GM12801 (cell line): ENCODE results near the gene RNASE1.

Source experiments
- TF ChIP-seq, protein P1 (sequence below): IDR thresholded peaks from one replicate; pipeline ENCODE4 v1.5.1; 2011; ENCODE audit warnings: control low read depth; ENCODE audit not compliant: insufficient read length; ENCODE audit errors: extremely low read depth

RNASE1 gene

GRCh38 chr14:20791187-20791586, 11.5 kb downstream of the RNASE1 start:
- TF ChIP-seq, protein P1, sequence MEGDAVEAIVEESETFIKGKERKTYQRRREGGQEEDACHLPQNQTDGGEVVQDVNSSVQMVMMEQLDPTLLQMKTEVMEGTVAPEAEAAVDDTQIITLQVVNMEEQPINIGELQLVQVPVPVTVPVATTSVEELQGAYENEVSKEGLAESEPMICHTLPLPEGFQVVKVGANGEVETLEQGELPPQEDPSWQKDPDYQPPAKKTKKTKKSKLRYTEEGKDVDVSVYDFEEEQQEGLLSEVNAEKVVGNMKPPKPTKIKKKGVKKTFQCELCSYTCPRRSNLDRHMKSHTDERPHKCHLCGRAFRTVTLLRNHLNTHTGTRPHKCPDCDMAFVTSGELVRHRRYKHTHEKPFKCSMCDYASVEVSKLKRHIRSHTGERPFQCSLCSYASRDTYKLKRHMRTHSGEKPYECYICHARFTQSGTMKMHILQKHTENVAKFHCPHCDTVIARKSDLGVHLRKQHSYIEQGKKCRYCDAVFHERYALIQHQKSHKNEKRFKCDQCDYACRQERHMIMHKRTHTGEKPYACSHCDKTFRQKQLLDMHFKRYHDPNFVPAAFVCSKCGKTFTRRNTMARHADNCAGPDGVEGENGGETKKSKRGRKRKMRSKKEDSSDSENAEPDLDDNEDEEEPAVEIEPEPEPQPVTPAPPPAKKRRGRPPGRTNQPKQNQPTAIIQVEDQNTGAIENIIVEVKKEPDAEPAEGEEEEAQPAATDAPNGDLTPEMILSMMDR: no peak

DNA sequence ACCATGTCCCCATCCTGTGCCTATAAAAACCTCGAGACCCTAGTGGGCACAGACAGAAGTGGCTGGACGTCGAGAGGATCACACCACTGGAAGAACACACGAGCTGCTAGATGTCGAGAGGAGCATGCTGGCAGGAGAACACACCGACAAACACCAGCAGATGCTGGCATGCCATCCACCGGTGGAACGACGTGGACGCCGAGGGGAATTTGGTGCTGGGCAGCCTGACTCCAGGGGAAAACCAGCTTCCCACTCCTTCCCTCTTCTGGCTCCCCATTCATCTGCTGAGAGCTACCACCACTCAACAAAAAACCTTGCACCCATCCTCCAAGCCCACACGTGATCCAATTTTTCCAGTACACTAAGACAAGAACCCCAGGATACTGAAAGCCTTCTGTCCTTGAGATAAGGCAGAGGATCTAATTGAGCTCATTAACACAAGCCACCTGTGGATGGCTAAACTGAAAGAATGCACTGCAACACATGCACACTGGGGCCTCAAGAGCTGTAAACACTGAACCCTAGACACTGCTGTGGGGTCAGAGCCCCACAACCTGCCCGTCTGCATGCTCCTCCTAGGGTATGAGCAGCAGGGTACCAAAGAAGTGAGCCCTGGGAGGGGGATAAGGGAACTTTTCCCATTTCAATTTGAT, 12.1 kb downstream of the RNASE1 start:
- TF ChIP-seq, protein P1: no peak

DNA sequence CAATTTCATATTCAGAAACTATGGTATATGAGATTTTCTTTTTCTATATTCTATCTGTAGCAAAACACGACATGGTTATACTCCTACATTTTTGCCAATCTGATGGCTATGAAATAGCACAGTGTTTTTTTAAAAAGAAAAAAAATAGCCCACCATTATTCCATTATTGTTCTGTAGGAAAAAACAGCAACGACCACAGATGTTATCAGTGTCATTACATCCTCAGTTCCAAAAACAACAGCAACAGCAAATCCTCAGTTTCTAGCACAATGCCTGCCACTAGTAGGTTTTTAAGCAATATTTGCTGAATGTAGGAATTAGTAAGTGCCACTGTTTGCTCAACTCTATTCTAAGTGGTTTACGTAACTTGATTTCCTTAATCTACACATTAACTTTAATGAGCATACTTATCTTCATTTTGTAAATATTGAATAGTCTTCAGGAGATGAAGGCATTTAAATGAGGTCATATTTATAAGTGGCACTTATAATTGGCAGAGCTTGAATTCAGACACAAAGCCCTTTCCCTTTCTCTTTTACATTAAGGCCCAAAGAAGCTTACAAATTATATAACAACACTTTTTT, 13.3 kb downstream of the RNASE1 start:
- TF ChIP-seq, protein P1: no peak

DNA sequence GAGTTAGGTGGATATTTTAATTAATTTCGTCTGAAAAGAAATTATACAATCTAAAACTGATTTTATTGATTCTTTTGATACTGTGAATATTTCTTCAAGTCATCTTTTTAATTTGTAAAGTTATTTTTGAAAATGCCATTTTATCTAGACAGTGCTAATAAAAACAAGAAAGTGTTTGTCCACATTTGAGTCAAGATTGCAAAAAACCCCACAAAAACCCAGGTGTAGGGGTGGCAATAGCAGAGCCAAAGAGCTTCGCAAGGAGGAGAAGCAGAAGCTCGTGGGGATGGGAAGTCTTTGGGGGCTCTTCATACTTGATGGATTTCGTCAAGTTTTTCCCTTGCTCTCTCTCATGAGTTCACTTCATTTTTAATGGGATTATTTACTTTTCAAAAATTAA, 15.6 kb downstream of the RNASE1 start:
- TF ChIP-seq, protein P1: no peak

GRCh38 chr14:20782280-20782890, 20.3 kb downstream of the RNASE1 start:
- TF ChIP-seq, protein P1: no peak

GRCh38 chr14:20781803-20782202, 20.8 kb downstream of the RNASE1 start:
- TF ChIP-seq, protein P1: no peak

- TF ChIP-seq, protein P1: no peak
These were observed 26.7 kb downstream of the RNASE1 start for GRCh38 chr14:20775901-20776300.
